Esophagus muscularis mucosa (tissue), 4 donors: ENCODE measurements around the gene MNS1. TPM values are rescaled to one million over a fixed set of nuclear protein-coding genes. Genes with fewer than 3 reads are reported as not detected.

Source experiments
- DNase-seq: peaks from one replicate; pipeline ENCODE4 v3.0.0-alpha.2; 2017; ENCODE audit errors: extremely low spot score
- H3K27ac ChIP-seq, 4 donors: fragments of 200-600 bp; sonication (generic); replicated peaks in 1 of 4; 1 replicate in 3 of 4; 2 replicates in 1 of 4; pipeline ENCODE4 v1.5.1; 2016 to 2019; ENCODE audit warnings: mild to moderate bottlenecking in 1 of 4
- H3K27me3 ChIP-seq, 4 donors: fragments of 200-600 bp; sonication (generic); one replicate each; pipeline versions ENCODE4 v1.5.1 to v1.6.0; 2016 to 2019
- H3K36me3 ChIP-seq, 4 donors: fragments of 200-600 bp; sonication (generic); one replicate each; pipeline ENCODE4 v1.5.1; 2016 to 2019
- H3K4me1 ChIP-seq, 4 donors: fragments of 200-600 bp; sonication (generic); one replicate each; pipeline ENCODE4 v1.5.1; 2016 to 2019
- H3K4me3 ChIP-seq, 4 donors: fragments of 200-600 bp; sonication (generic); 1 replicate in 2 of 4; 2 replicates in 2 of 4; pipeline ENCODE4 v1.5.1; 2016 to 2019; ENCODE audit warnings: mild to moderate bottlenecking in 4 of 4, moderate library complexity in 1 of 4
- H3K9me3 ChIP-seq, 4 donors: fragments of 200-600 bp; sonication (generic); 1 replicate in 3 of 4; 2 replicates in 1 of 4; pipeline ENCODE4 v1.5.1; 2016 to 2019
- EP300 ChIP-seq: sonication (generic); formaldehyde crosslinking; IDR thresholded peaks from one replicate; pipeline ENCODE4 v1.6.1; 2017; ENCODE audit warnings: antibody characterized with exemption
- POLR2A ChIP-seq: fragments of 450-650 bp; IDR thresholded peaks from one replicate; pipeline ENCODE4 v1.6.1; 2017; ENCODE audit warnings: antibody characterized with exemption, moderate library complexity, mild to moderate bottlenecking, low read depth
- POLR2AphosphoS5 ChIP-seq, 2 donors: sonication (generic); formaldehyde crosslinking; IDR thresholded peaks; one replicate each; pipeline ENCODE4 v1.6.1; 2017; ENCODE audit warnings: antibody characterized with exemption in 2 of 2
- WGBS: methylation state at CpG from one replicate; pipeline ENCODE4 v1.1.5; 2018; 5-methylcytosine and 5-hydroxymethylcytosine counted together
- intact Hi-C: fragments of 100-400 bp; cut with DNase I; formaldehyde crosslinking; loops from one replicate; pipeline ENCODE4 v1.15.1; 2023
- total RNA-seq, 4 donors: library from RNA; depleted of rRNA; stranded (reverse); fragments of >200 nt; gene quantifications; one replicate each; pipeline versions ENCODE4 v1.1.0 to v1.2.1, GENCODE V29; 2016
- TF ChIP-seq, protein P1 (sequence below), 3 experiments: fragments of 200-600 bp in 2 of 3; fragments of 450-650 bp in 1 of 3; sonication (generic) in 2 of 3; IDR thresholded peaks; one replicate each; pipeline ENCODE4 v1.5.1; 2017 to 2019; ENCODE audit warnings: antibody characterized with exemption in 3 of 3, mild to moderate bottlenecking in 2 of 3, moderate library complexity in 1 of 3

The MNS1 gene
- total RNA-seq, 4 donors from 2014 or later: 0.42 to 0.66 (median 0.49) TPM

GRCh38 chr15:56475351-56475750 lies 10.4 kb upstream of the MNS1 start:
- Histone ChIP-seq H3K36me3 (no peaks in the 10 kb centered on the region), H3K27ac (no peak overlapping the region), H3K9me3 (no peaks in the 10 kb centered on the region), H3K27me3 (no peaks in the 10 kb centered on the region), H3K4me1 (no peaks in the 10 kb centered on the region), H3K4me3 (no peak overlapping the region)
- TF ChIP-seq POLR2AphosphoS5 (IDR thresholded peaks at IDR 0.05): no peak
- no peak for TF ChIP-seq EP300
- TF ChIP-seq POLR2A: no peak
- TF ChIP-seq, protein P1, sequence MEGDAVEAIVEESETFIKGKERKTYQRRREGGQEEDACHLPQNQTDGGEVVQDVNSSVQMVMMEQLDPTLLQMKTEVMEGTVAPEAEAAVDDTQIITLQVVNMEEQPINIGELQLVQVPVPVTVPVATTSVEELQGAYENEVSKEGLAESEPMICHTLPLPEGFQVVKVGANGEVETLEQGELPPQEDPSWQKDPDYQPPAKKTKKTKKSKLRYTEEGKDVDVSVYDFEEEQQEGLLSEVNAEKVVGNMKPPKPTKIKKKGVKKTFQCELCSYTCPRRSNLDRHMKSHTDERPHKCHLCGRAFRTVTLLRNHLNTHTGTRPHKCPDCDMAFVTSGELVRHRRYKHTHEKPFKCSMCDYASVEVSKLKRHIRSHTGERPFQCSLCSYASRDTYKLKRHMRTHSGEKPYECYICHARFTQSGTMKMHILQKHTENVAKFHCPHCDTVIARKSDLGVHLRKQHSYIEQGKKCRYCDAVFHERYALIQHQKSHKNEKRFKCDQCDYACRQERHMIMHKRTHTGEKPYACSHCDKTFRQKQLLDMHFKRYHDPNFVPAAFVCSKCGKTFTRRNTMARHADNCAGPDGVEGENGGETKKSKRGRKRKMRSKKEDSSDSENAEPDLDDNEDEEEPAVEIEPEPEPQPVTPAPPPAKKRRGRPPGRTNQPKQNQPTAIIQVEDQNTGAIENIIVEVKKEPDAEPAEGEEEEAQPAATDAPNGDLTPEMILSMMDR (IDR thresholded peaks at IDR 0.05): no peak
- no peak for DNase-seq
- intact Hi-C loops: no loop called here

DNA sequence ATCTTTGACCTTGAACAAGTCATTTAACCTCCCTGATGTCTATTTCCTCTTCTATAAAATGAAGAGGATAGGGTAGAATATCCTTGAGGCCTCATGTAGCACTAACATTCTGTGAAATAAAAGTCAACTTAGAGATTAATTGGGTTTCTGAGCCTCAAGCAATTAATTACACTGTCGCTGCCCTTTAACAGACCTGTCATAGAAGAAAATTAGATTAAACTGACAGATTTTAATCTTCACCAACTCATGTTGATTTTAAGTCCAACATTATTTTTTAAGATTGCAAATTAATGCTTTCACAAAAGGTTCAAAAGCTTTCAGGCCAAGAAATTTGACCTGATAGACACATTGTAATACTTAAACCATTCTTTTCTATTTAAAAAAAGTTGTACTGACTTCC lies 8.1 kb upstream of the MNS1 start:
- H3K4me3 ChIP-seq: no peak overlapping the region
- H3K9me3 ChIP-seq: no peaks in the 10 kb centered on the region
- intact Hi-C loops: no loop called here
- WGBS: 72% methylated on average over 1 of the region's 1 CpG
- no peak for DNase-seq
- H3K27ac ChIP-seq: no peak overlapping the region
- no peaks in the 10 kb centered on the region for H3K4me1 ChIP-seq
- no peaks in the 10 kb centered on the region for H3K27me3 ChIP-seq
- TF ChIP-seq EP300: no peak
- no peak for TF ChIP-seq POLR2A
- no peak for TF ChIP-seq POLR2AphosphoS5 (IDR thresholded peaks at IDR 0.05)
- TF ChIP-seq, protein P1 (IDR thresholded peaks at IDR 0.05): no peak
- no peaks in the 10 kb centered on the region for H3K36me3 ChIP-seq

GRCh38 chr15:56472278-56472677 lies 7.3 kb upstream of the MNS1 start:
- WGBS: 93% methylated on average over 2 of the region's 2 CpGs
- no peak for DNase-seq
- H3K9me3 ChIP-seq: no peaks in the 10 kb centered on the region
- no peak overlapping the region for H3K4me3 ChIP-seq
- no peaks in the 10 kb centered on the region for H3K27me3 ChIP-seq
- TF ChIP-seq POLR2AphosphoS5 (IDR thresholded peaks at IDR 0.05) (no peak), EP300 (no peak), POLR2A (no peak)
- TF ChIP-seq, protein P1 (IDR thresholded peaks at IDR 0.05): no peak
- no peak overlapping the region for H3K27ac ChIP-seq
- intact Hi-C loops: no loop called here
- H3K4me1 ChIP-seq: no peaks in the 10 kb centered on the region
- no peaks in the 10 kb centered on the region for H3K36me3 ChIP-seq

DNA sequence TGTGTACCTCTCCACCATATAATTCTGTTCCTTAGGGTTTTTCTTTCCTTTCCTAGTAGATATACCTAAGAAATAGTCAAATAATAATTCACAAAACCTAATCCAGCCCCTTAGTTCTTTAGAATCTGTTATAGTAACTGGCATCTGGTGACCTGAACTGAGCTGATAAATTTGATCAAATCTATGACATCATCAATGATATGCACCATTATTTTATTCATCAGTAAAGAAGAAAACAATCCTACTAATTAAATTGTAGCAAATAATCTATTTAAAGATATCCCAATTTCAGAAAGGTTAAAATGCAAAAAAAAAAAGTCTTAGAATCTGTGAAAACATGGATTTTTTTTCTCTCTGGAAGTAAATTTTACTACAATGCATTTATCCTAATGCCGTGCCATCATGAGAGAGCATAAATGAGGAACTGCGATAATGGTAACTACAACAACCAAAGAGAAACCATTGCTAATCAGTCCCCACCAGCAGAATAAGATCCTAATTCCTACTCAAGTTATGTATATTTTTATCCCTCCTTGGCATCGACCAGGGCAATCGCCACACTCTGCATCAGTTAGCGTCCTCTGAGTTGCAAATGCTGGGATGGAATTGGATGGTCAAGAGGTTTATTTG lies 6.6 kb upstream of the MNS1 start:
- intact Hi-C loops: no loop called here
- no peak for TF ChIP-seq EP300
- TF ChIP-seq, protein P1 (IDR thresholded peaks at IDR 0.05): no peak
- no peak for TF ChIP-seq POLR2A
- TF ChIP-seq POLR2AphosphoS5 (IDR thresholded peaks at IDR 0.05): no peak

DNA sequence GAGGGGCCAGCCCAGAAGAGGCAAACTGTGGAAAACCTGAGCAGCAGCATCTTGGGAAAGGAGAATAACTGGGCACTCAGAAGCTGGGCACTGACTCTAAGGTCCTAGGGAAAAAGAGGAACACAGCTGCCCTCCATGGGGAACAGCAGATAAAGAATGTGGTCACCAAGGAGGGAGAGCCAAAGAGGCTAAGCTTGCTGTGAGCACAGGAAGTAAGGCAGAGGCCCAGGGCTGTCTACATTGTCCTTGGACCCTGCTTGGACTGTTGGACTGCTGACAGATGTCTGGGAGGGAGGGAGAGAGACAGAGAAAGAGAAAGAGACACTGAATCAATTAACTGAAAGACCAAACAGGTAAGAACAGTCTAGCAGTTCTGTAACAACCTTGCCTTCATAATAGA lies 4.5 kb upstream of the MNS1 start:
- no peak for DNase-seq
- Histone ChIP-seq H3K4me1 (peaks cover 9 to 13% (median 11%) of the 10 kb centered on the region in 4 donors), H3K4me3 (no peak overlapping the region), H3K27me3 (no peaks in the 10 kb centered on the region), H3K27ac (no peak overlapping the region), H3K36me3 (no peaks in the 10 kb centered on the region), H3K9me3 (no peaks in the 10 kb centered on the region)
- TF ChIP-seq, protein P1 (IDR thresholded peaks at IDR 0.05): no peak
- no peak for TF ChIP-seq POLR2AphosphoS5 (IDR thresholded peaks at IDR 0.05)
- no peak for TF ChIP-seq EP300
- TF ChIP-seq POLR2A: no peak
- intact Hi-C loops: no loop called here

More for the DNA sequence above, 6.6 kb upstream of the MNS1 start:
- no peak for DNase-seq
- no peaks in the 10 kb centered on the region for H3K36me3 ChIP-seq
- no peak overlapping the region for H3K4me3 ChIP-seq
- H3K27ac ChIP-seq: no peak overlapping the region
- 90% methylated on average over 5 of the region's 5 CpGs for WGBS
- H3K9me3 ChIP-seq: no peaks in the 10 kb centered on the region
- H3K4me1 ChIP-seq: no peaks in the 10 kb centered on the region
- no peaks in the 10 kb centered on the region for H3K27me3 ChIP-seq
